MM.1S (cell line): ENCODE data around the gene ZBED1.
"Not testable (repeated sequence)": the region's sequence is repeated elsewhere in the genome, so short reads cannot be mapped to it uniquely, and the experiment has no call there.

Experiments
- DNase-seq: peaks from one replicate; pipeline ENCODE4 v3.0.0-alpha.2; 2015
- H2AFZ ChIP-seq: fragments of 300-600 bp; sonication (generic); 2 replicates; pipeline ENCODE4 v1.6.0; 2016; ENCODE audit warnings: antibody characterized with exemption, low read length
- H3F3A ChIP-seq: fragments of 300-600 bp; sonication (generic); 2 replicates; pipeline ENCODE4 v1.6.1; 2016; ENCODE audit warnings: mild to moderate bottlenecking, antibody characterized with exemption, low read length, moderate library complexity, mixed read lengths; ENCODE audit not compliant: insufficient read depth
- H3K27ac ChIP-seq: fragments of 300-600 bp; sonication (generic); 2 replicates; pipeline ENCODE4 v1.5.1; 2016; ENCODE audit warnings: mild to moderate bottlenecking, low read length
- H3K27me3 ChIP-seq: fragments of 300-600 bp; sonication (generic); replicated peaks from 2 replicates; pipeline ENCODE4 v1.6.0; 2016; ENCODE audit warnings: low read length; ENCODE audit not compliant: insufficient read depth
- H3K36me3 ChIP-seq: fragments of 300-600 bp; sonication (generic); replicated peaks from 2 replicates; pipeline ENCODE4 v1.6.1; 2016; ENCODE audit warnings: mild to moderate bottlenecking, low read length, mixed read lengths; ENCODE audit not compliant: insufficient read depth
- H3K4me1 ChIP-seq: fragments of 300-600 bp; sonication (generic); 2 replicates; pipeline ENCODE4 v1.6.1; 2016; ENCODE audit warnings: low read length, mixed read lengths
- H3K4me2 ChIP-seq: fragments of 300-600 bp; sonication (generic); 2 replicates; pipeline ENCODE4 v1.6.0; 2016; ENCODE audit warnings: low read depth, low read length
- H3K4me3 ChIP-seq: fragments of 300-600 bp; sonication (generic); 2 replicates; pipeline ENCODE4 v1.5.1; 2016; ENCODE audit warnings: low read length, mixed read lengths
- H3K79me2 ChIP-seq: fragments of 300-600 bp; sonication (generic); 2 replicates; pipeline ENCODE4 v1.6.1; 2016; ENCODE audit warnings: mixed run types, low read length, mixed read lengths
- H3K9ac ChIP-seq: fragments of 300-600 bp; sonication (generic); 2 replicates; pipeline ENCODE4 v1.6.1; 2016; ENCODE audit warnings: low read length, mixed read lengths
- H3K9me2 ChIP-seq: fragments of 300-600 bp; sonication (generic); replicated peaks from 2 replicates; pipeline ENCODE4 v1.6.1; 2016; ENCODE audit warnings: mild to moderate bottlenecking, low read length, mixed read lengths; ENCODE audit not compliant: insufficient read depth
- H3K9me3 ChIP-seq: fragments of 300-600 bp; sonication (generic); replicated peaks from 2 replicates; pipeline ENCODE4 v1.6.1; 2016; ENCODE audit warnings: mild to moderate bottlenecking, low read length, mixed read lengths; ENCODE audit not compliant: insufficient read depth
- H4K20me1 ChIP-seq: fragments of 300-600 bp; sonication (generic); 2 replicates; pipeline ENCODE4 v1.6.1; 2016; ENCODE audit warnings: mild to moderate bottlenecking, low read length, moderate library complexity, mixed read lengths; ENCODE audit not compliant: insufficient read depth
- EZH2 ChIP-seq: fragments of 300-600 bp; sonication (generic); optimal IDR thresholded peaks from 2 replicates; pipeline ENCODE3; 2017; ENCODE audit warnings: low read depth, mild to moderate bottlenecking, antibody characterized with exemption, low read length, mixed read lengths
- EZH2phosphoT487 ChIP-seq: fragments of 300-600 bp; sonication (generic); IDR thresholded peaks from 2 replicates; pipeline ENCODE4 v1.6.1; 2018; ENCODE audit warnings: antibody characterized with exemption, low read length
- TF ChIP-seq, protein P1 (sequence below): fragments of 300-600 bp; sonication (generic); IDR thresholded peaks from 2 replicates; pipeline ENCODE4 v1.5.1; 2016; ENCODE audit warnings: antibody characterized with exemption, low read length, mixed read lengths

The ZBED1 gene

DNA sequence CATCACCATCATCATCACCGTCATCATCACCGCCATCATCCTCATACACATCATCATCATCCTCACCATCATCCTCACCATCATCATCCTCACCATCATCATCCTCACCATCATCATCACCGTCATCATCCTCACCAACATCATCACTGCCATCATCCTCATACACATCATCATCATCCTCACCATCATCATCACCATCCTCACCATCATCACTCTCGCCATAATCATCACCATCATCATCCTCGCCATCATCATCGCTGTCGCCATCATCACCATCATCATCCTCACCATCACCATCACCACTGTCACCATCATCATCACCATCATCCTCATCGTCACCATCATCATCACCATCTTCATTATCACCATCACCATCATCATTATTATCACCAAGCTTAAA, 19.8 kb upstream of the ZBED1 start:
- DNase-seq = no peak
- Histone ChIP-seq H3K9ac (no peak overlapping the region), H3K4me3 (no peak overlapping the region), H3K79me2 (no peaks in the 10 kb centered on the region), H3K9me2 (no peaks in the 10 kb centered on the region), H3K27me3 (no peaks in the 10 kb centered on the region), H3K4me2 (no peak overlapping the region), H3F3A (no peaks in the 10 kb centered on the region), H2AFZ (no peak overlapping the region), H4K20me1 (no peaks in the 10 kb centered on the region), H3K36me3 (no peaks in the 10 kb centered on the region), H3K9me3 (no peaks in the 10 kb centered on the region), H3K27ac (no peak overlapping the region), H3K4me1 (no peaks in the 10 kb centered on the region)
- TF ChIP-seq EZH2 (no peak), EZH2phosphoT487 (no peak)
- TF ChIP-seq, protein P1, sequence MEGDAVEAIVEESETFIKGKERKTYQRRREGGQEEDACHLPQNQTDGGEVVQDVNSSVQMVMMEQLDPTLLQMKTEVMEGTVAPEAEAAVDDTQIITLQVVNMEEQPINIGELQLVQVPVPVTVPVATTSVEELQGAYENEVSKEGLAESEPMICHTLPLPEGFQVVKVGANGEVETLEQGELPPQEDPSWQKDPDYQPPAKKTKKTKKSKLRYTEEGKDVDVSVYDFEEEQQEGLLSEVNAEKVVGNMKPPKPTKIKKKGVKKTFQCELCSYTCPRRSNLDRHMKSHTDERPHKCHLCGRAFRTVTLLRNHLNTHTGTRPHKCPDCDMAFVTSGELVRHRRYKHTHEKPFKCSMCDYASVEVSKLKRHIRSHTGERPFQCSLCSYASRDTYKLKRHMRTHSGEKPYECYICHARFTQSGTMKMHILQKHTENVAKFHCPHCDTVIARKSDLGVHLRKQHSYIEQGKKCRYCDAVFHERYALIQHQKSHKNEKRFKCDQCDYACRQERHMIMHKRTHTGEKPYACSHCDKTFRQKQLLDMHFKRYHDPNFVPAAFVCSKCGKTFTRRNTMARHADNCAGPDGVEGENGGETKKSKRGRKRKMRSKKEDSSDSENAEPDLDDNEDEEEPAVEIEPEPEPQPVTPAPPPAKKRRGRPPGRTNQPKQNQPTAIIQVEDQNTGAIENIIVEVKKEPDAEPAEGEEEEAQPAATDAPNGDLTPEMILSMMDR = no peak

- H3K9me2 ChIP-seq, H3K4me3 ChIP-seq, H3K27me3 ChIP-seq, H3K27ac ChIP-seq, H3F3A ChIP-seq, H3K4me1 ChIP-seq, H3K79me2 ChIP-seq, H3K9me3 ChIP-seq, DNase-seq, H3K9ac ChIP-seq, H3K4me2 ChIP-seq, H3K36me3 ChIP-seq, H4K20me1 ChIP-seq, H2AFZ ChIP-seq: not testable (repeated sequence)
These were observed 18.9 kb upstream of the ZBED1 start for GRCh38 chrX:2519638-2520037.

- TF ChIP-seq, protein P1 = no peak
- Histone ChIP-seq H2AFZ (no peak overlapping the region), H3K27ac (no peak overlapping the region), H3K9me3 (no peaks in the 10 kb centered on the region), H3K79me2 (no peaks in the 10 kb centered on the region), H3K9me2 (no peaks in the 10 kb centered on the region), H3K9ac (no peak overlapping the region), H4K20me1 (no peaks in the 10 kb centered on the region), H3K27me3 (no peaks in the 10 kb centered on the region), H3K4me1 (no peaks in the 10 kb centered on the region), H3K36me3 (no peaks in the 10 kb centered on the region), H3K4me2 (no peak overlapping the region), H3F3A (no peaks in the 10 kb centered on the region), H3K4me3 (no peak overlapping the region)
- DNase-seq = no peak
These were observed 16.3 kb upstream of the ZBED1 start for GRCh38 chrX:2517055-2517454.

- H2AFZ ChIP-seq = no peak overlapping the region
- H3F3A ChIP-seq = no peaks in the 10 kb centered on the region
- H3K9me3 ChIP-seq = no peaks in the 10 kb centered on the region
- TF ChIP-seq EZH2 = no peak
- no peak for TF ChIP-seq EZH2phosphoT487
- TF ChIP-seq, protein P1 = no peak
- H3K4me3 ChIP-seq = no peak overlapping the region
- H3K4me2 ChIP-seq = no peak overlapping the region
- no peaks in the 10 kb centered on the region for H3K4me1 ChIP-seq
- no peaks in the 10 kb centered on the region for H3K9me2 ChIP-seq
- no peaks in the 10 kb centered on the region for H3K79me2 ChIP-seq
- H3K9ac ChIP-seq = no peak overlapping the region
- H3K36me3 ChIP-seq = no peaks in the 10 kb centered on the region
- H4K20me1 ChIP-seq = no peaks in the 10 kb centered on the region
- DNase-seq = no peak
- no peak overlapping the region for H3K27ac ChIP-seq
- H3K27me3 ChIP-seq = no peaks in the 10 kb centered on the region
These were observed 15.8 kb upstream of the ZBED1 start for GRCh38 chrX:2516623-2517022.
